Fibroblast of lung (primary cell): ENCODE results near the gene KLB. TPM values are rescaled to one million over a fixed set of nuclear protein-coding genes. Genes with fewer than 3 reads are reported as not detected.
A peak's percentile ranks its signal among the peaks of the same experiment; 100 is the strongest.

Experiments used
- DNase-seq, 2 donors: peaks; one replicate each; pipeline versions ENCODE4 v3.0.0 to v3.0.0-alpha.2; 2010; ENCODE audit warnings: low read depth in 2 of 2
- H2AFZ ChIP-seq: 2 replicates; pipeline ENCODE4 v1.5.1; 2012; ENCODE audit warnings: low read length, control low read depth, inconsistent platforms
- H3K27ac ChIP-seq: 2 replicates; pipeline ENCODE4 v1.5.1; 2011; ENCODE audit warnings: low read length, control low read depth; ENCODE audit not compliant: insufficient read depth
- H3K27me3 ChIP-seq: 2 replicates; pipeline ENCODE4 v1.5.1; 2011; ENCODE audit warnings: mild to moderate bottlenecking, low read length; ENCODE audit not compliant: control insufficient read depth, insufficient read depth
- H3K36me3 ChIP-seq: 2 replicates; pipeline ENCODE4 v1.5.1; 2011; ENCODE audit warnings: low read length; ENCODE audit not compliant: control insufficient read depth, insufficient read depth
- H3K4me1 ChIP-seq: 2 replicates; pipeline ENCODE4 v1.5.1; 2011; ENCODE audit warnings: low read length; ENCODE audit not compliant: control insufficient read depth, insufficient read depth; ENCODE audit errors: extremely low read depth
- H3K4me2 ChIP-seq: 2 replicates; pipeline ENCODE4 v1.5.1; 2011; ENCODE audit warnings: low read length, control low read depth; ENCODE audit not compliant: insufficient read depth; ENCODE audit errors: extremely low read depth
- H3K4me3 ChIP-seq, 4 experiments: fragments of 200-600 bp in 1 of 4; sonication (generic) in 1 of 4; replicated peaks in 1 of 4; 2 replicates each; pipeline ENCODE4 v1.5.1; 2011 to 2016; ENCODE audit warnings: low read length in 4 of 4, low read depth in 3 of 4, mild to moderate bottlenecking in 3 of 4, control low read depth in 2 of 4, inconsistent platforms in 1 of 4, mixed read lengths in 1 of 4; ENCODE audit not compliant: insufficient read depth in 1 of 4; ENCODE audit errors: control extremely low read depth in 1 of 4
- H3K79me2 ChIP-seq: 2 replicates; pipeline ENCODE4 v1.5.1; 2012; ENCODE audit warnings: mild to moderate bottlenecking, low read length, inconsistent platforms; ENCODE audit not compliant: control insufficient read depth, insufficient read depth
- H3K9ac ChIP-seq: 2 replicates; pipeline ENCODE4 v1.5.1; 2011; ENCODE audit warnings: mild to moderate bottlenecking, low read length, control low read depth; ENCODE audit not compliant: insufficient read depth
- H3K9me3 ChIP-seq: 2 replicates; pipeline ENCODE4 v1.5.1; 2012; ENCODE audit warnings: low read depth, low read length; ENCODE audit not compliant: control insufficient read depth, insufficient read depth
- H4K20me1 ChIP-seq: 2 replicates; pipeline ENCODE4 v1.5.1; 2011; ENCODE audit warnings: low read length; ENCODE audit not compliant: control insufficient read depth, insufficient read depth; ENCODE audit errors: extremely low read depth
- EZH2 ChIP-seq: IDR thresholded peaks from 2 replicates; pipeline ENCODE4 v1.5.1; 2012; ENCODE audit warnings: low read length, control low read depth, mild to moderate bottlenecking; ENCODE audit errors: missing control alignments
- polyA plus RNA-seq, 2 donors: library from polyadenylated mRNA; depleted of rRNA in 1 of 2; stranded (reverse) in 1 of 2; unstranded in 1 of 2; fragments of >200 nt; gene quantifications; 2 replicates each; pipeline ENCODE4 v1.2.1, GENCODE V29; 2011 to 2012; ENCODE audit warnings: missing spikeins in 1 of 2
- total RNA-seq: library from RNA; depleted of rRNA; stranded (reverse); fragments of >200 nt; gene quantifications from 2 replicates; pipeline ENCODE4 v1.2.1, GENCODE V29; 2014
- TF ChIP-seq, protein P1 (sequence below), 2 donors: IDR thresholded peaks in 1 of 2; conservative IDR thresholded peaks in 1 of 2; 1 replicate in 1 of 2; 2 replicates in 1 of 2; pipeline ENCODE4 v1.5.1; 2011 to 2012; ENCODE audit warnings: low read length in 2 of 2, control low read depth in 1 of 2, inconsistent platforms in 1 of 2, low read depth in 1 of 2, mild to moderate bottlenecking in 1 of 2

The KLB gene
- total and polyA plus RNA-seq, 2 donors (not counting 1 experiment from before 2014, with no cell fraction given), result not detected

GRCh38 chr4:39452860-39453587, 46.3 kb downstream of the KLB start:
- Histone ChIP-seq H3K4me3 (no peak overlapping the region), H3K9me3 (no peaks in the 10 kb centered on the region), H3K27ac (no peak overlapping the region), H3K27me3 (no peaks in the 10 kb centered on the region), H3K4me1 (peaks cover 10% of the 10 kb centered on the region), H4K20me1 (peaks cover 1% of the 10 kb centered on the region), H3K4me2 (no peak overlapping the region), H3K9ac (no peak overlapping the region), H3K79me2 (peaks cover 31% of the 10 kb centered on the region), H2AFZ (no peak overlapping the region), H3K36me3 (peaks cover 10% of the 10 kb centered on the region)
- DNase-seq, result no peak
- TF ChIP-seq, protein P1, sequence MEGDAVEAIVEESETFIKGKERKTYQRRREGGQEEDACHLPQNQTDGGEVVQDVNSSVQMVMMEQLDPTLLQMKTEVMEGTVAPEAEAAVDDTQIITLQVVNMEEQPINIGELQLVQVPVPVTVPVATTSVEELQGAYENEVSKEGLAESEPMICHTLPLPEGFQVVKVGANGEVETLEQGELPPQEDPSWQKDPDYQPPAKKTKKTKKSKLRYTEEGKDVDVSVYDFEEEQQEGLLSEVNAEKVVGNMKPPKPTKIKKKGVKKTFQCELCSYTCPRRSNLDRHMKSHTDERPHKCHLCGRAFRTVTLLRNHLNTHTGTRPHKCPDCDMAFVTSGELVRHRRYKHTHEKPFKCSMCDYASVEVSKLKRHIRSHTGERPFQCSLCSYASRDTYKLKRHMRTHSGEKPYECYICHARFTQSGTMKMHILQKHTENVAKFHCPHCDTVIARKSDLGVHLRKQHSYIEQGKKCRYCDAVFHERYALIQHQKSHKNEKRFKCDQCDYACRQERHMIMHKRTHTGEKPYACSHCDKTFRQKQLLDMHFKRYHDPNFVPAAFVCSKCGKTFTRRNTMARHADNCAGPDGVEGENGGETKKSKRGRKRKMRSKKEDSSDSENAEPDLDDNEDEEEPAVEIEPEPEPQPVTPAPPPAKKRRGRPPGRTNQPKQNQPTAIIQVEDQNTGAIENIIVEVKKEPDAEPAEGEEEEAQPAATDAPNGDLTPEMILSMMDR (conservative IDR thresholded peaks at IDR 0.05 in 1 of 2, IDR thresholded peaks at IDR 0.05 in 1 of 2; ENCODE audit: low read depth in 1 of 2, low read length in 2 of 2), result no peak
- TF ChIP-seq EZH2, result no peak

GRCh38 chr4:39453738-39454137, 47.0 kb downstream of the KLB start:
- Histone ChIP-seq H2AFZ (no peak overlapping the region), H3K9me3 (no peaks in the 10 kb centered on the region), H3K79me2 (peaks cover 38% of the 10 kb centered on the region), H3K4me3 (no peak overlapping the region), H3K36me3 (peaks cover 10% of the 10 kb centered on the region), H4K20me1 (peaks cover 1% of the 10 kb centered on the region), H3K9ac (no peak overlapping the region), H3K4me1 (peaks cover 10% of the 10 kb centered on the region), H3K27me3 (no peaks in the 10 kb centered on the region), H3K27ac (no peak overlapping the region), H3K4me2 (no peak overlapping the region)
- no peak for DNase-seq
- TF ChIP-seq EZH2, result no peak
- TF ChIP-seq, protein P1 (conservative IDR thresholded peaks at IDR 0.05 in 1 of 2, IDR thresholded peaks at IDR 0.05 in 1 of 2; ENCODE audit: low read depth in 1 of 2, low read length in 2 of 2), result no peak

DNA sequence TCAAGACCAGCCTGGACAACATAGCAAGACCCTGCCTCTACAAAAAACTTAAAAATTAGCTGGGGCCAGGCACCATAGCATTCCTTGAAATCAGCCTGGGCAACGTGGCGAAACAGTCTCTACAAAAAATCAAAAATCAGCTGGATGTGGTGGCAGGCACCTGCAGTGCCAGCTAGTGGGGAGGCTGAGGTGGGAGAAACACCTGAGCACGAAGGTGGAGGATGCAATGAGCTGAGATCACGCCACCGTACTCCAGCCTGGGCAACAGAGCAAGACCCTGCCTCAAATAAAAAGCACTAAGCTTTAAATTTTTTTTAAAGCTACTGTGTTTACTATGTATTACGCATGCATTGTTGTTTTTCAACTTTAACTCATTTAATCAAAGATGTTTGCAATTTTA, 48.8 kb downstream of the KLB start:
- TF ChIP-seq, protein P1 (conservative IDR thresholded peaks at IDR 0.05 in 1 of 2, IDR thresholded peaks at IDR 0.05 in 1 of 2; ENCODE audit: low read depth in 1 of 2, low read length in 2 of 2), result no peak
- TF ChIP-seq EZH2, result no peak
- peaks cover 10% of the 10 kb centered on the region for H3K36me3 ChIP-seq
- no peak overlapping the region for H2AFZ ChIP-seq
- H3K9me3 ChIP-seq, result no peaks in the 10 kb centered on the region
- no peak overlapping the region for H3K27ac ChIP-seq
- no peak overlapping the region for H3K9ac ChIP-seq
- H3K4me1 ChIP-seq, result peaks cover 10% of the 10 kb centered on the region
- no peak overlapping the region for H3K4me2 ChIP-seq
- H3K79me2 ChIP-seq, result peaks cover 39% of the 10 kb centered on the region
- peaks cover 1% of the 10 kb centered on the region for H4K20me1 ChIP-seq
- H3K27me3 ChIP-seq, result no peaks in the 10 kb centered on the region
- peak overlapping the region in 1 of 4 experiments; percentile 34 for H3K4me3 ChIP-seq
- no peak for DNase-seq
